ENCODE results near the gene SUMF1.

Gene SUMF1

GRCh38 chr3:4466741-4467521 is at the start of gene SUMF1:
Gene SUMF1 (minus strand): TSS chr3:4467269. CDS start chr3:4467245, 24 bp downstream.
- peak; percentile 54 for DNase-seq

DNA sequence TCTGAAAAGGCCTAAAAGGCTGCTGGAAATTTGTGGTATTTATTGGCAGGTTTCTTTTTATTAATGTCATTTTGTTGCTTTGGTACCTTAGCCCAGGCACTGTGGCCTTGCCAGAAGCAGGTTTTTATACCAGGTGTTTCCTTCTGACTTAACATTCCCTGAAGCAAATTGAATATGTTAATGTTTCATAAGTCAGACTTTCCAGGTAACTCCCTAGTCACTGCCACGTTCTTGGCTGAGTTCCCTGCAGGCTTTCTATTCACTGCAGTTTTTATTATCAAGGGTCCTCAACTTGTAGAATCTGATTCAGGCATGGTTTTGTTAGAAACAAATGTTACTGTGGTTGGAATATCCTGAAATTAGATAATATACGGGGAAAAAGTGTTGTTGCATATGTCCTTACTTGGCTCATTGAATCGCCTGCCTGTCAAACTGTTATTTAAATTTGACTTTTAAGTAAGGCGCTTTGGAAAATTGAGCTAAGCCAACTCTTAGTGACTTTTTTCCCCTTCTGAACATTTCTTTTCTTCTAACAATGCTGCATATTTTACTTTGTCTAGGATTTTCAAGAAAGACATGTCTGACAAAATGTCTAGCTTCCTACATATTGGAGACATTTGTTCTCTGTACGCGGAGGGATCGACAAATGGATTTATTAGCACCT is 49.0 kb upstream of the SUMF1 start:
- DNase-seq: no peak

DNA sequence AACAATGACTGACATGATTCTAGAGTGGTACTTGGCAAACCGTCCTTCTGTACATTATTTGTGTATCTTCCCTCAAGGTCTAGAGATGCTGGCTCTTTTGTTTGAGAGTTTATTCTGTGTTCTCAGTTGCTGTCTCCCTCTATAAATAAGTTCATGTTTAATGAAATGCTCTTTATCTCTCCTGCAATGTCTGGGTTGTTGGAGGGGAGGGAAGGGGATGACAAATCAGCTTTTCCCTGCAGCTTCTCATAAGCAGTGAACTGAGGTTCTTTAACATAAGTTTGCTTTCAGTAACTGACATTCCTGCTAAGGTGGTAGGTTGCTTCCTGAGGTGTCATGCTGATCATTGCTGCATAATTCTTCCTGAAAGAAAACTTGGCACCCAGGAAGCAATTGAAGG is 47.8 kb upstream of the SUMF1 start:
- no peak for DNase-seq

DNA sequence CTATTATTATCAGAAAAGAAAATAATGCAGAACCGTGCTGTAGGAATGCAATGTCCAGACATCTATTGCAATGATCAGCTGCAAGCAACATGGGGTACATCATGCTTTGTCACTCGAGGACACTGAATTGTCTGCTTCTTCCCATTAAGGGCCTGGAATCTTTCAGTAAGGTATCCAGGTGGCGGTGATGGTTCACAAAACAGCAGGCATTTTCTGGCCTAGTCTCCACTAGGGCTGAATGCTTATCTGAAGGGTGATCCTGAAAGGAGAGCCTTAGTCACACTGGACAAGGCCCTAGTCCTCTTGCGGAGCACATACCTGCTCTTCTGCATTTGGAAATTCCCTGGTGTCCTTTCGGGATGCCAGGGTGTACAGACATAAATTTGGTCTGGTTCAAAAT is 47.3 kb upstream of the SUMF1 start:
- DNase-seq: no peak

DNA sequence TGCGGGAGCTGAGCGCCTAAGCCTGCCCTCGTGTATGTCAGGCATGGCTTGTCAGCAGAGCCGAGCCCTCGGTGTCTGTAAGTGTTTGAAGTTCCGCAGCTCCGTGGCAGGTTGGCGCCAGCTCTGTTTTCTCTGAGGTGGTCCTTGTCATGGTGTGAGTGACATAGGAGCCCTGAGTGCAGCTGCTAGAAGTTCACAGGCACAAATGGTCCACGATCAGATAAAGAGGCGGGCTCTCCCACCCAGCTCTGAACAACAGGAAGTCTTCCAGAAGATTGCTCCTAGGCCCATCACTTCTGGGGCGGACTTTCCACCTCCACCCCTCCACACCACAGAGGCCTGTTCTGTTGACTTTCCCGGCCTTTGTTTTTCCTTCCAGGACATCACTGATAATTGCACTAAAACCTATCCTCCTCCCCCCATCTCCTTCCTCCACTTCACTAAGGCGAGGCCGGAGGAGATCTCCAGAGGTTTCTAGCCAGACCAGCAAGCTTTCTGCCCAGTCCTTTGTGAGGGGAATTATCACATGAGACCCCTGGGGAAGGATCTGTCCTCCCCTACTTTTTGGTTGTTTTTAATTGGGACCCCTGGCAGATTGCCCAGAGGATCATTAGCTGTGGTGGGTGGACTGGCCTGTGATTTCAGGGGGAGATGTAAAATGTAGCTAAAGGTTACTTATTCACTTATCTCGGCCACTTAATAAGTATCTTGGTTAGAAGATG is 46.0 kb upstream of the SUMF1 start:
- DNase-seq: no peak

DNA sequence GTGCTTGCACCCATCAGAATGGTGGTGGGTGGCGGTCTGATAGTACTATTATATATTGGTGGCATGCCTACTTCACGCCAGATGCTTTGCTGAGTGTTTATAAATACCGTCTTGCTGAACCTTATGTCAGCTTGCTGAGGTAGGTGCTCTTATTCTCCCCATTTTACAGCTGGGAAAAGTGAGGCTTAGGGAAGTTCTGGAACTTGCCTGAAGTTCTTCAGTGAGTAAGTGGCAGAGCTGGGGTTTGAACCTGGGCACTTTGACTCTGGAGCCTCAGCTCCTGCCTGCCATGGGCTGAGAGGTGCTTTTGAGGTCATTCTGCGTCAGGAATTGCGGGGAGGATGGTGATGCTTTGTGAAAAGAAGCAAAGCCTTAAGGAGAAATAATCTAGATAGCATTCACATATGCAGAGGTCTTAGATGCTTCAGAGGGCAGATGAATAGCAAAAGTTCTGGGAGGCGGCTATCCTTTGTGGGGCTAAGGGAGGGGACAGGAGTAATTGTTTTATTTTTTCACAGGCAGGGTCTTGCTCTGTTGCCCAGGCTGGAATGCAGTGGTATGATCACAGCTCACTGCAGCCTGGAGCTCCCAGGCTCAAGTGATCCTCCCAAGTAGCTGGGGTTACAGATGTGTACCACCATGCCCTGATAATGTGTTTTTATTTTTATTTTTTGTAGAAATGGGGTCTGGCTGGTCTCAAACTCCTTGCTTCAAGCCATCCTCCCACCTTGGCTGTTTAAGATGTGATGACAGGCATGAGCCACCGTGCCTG is 44.6 kb upstream of the SUMF1 start:
- DNase-seq: no peak

DNA sequence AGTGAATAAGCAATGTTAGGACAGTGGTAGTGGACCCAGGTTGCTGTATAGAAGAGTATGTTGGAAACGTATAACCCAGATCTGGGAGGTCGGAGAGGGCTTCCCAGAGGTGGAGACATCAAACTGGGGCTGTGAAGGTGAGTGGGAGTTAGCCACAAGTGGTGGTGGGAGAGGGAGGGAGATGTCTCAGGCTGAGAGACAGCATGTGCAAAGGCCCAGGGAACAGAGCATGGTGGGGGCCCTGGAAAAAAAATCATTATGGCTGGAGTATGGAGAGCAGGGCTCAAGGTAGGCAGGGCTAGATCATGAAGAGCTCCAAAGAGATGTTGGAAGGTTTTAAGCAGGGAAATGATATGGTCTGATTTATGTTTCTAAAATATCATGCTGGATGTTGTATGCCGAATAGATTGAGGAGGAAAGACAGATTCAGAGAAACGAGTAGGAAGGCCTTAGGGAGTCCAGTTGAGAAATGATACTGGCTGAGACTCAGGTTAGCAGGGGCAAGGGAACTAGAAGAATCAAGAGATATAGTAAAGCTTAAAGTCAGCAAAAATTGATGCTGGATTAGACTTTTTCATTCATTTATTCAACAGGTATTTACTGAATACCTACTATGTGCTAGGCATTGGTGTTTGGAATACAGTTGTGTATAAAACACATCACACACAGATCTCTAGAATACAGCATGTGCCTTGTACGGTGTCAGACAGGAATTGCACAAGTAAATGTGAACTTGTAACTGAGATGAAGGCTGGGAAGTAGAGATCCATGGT is 43.1 kb upstream of the SUMF1 start:
- DNase-seq: no peak

DNA sequence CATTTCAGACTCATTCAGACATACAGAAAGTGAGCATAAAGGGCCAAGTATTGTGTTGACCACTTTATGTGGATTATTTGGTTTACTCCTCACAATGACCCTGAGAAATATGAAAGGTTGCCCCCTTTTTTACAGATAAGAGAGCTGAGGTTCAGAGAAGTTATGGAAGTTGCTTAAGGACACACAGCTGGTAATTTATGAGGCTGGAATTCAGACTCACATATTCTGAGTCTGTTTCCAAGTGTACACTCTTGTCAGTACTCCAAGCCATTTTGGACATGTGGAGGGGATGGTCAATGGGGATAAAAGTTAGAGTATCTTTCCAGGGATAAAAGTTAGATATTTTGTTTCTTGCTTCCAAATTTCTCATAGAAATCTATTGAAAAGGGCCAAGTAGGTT is 42.0 kb upstream of the SUMF1 start:
- no peak for DNase-seq

GRCh38 chr3:4508048-4508981 is 41.2 kb upstream of the SUMF1 start:
- DNase-seq: no peak

DNA sequence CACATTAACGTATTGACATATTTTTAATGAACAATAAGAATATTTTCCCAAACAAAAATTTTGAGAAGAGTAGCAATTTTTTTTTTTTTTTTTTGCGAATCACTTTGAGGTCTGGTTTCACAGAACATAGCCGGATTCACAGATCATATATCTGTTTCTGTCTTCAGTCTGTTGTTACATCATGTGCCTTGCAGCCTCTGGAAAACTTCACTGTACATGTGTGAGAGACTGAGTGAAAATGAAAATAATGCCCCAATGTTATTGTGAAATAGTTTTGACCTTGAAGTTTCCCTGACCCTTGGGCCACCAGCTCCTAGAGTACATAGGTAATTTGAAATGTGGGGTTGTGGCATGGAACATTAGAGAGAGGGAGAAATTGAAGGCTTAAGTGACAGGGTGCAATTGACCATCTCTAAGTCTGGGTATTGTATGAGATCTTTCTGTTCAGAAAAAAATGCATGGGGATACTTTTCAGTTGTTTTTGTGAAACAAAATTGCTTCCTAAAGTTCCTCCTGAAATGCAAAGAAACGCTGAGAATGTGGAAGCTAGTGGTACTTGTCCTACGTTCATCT is 40.0 kb upstream of the SUMF1 start:
- no peak for DNase-seq

DNA sequence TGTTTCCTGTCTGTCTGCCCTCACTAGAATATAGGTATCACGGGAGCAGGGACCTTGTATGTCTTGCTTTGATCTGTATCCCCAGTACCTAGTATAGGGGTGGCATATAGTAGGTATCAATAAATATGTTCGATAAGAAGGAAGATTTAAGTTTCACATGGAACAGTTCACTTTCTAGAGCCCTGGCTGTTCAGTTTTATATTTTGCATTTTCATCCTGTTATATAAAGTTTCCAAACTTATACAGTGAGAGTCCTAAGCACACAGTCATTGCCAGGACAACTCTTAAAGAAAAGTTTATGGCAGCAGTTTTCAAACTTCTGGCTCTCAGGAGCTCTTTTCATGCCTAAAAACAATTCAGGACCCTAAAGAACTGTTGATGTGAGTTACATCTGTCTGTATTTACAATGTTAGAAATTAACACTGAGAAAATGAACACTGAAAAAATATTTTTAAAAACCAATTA is 39.5 kb upstream of the SUMF1 start:
- DNase-seq: no peak

DNA sequence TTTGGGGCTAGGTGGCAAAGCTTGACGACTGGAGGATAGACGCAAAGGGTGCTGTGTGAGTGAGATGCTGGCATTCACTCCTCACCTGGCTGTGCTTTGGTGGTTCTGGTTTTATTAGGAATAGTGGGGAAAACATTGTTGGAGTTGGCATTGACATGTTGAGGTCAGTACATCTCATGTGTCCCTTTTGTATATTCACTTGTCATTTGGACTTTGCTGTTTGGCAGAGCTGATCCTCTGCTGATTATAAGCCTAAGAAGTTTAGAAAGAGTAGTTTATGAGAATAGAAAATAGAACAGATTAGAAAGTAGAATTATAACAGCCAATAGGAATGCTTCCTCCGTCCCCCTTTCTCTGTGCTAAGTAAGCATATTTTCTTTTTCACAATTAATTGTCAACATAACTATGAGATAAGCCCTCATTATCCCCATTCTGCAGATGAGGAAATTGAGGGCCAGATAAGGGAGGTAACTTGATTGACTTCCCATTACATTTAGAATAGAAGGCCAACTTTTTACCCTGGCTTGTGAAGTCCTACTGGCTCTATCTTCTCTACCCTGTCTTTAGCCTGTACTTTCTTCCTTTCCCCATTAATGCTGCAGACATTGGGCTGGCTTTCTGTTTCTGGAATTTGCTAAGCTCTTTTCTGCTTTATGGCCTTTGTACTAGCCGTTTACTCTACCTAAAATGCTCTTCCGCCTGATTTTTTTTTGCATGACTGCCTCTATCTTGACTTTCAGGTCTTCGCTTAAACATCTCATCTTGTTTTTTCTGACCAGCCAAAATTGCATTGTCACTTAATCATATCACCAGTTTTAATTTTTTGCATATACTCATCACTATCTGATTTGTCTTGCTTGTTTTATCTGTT is 38.9 kb upstream of the SUMF1 start:
- no peak for DNase-seq

- DNase-seq: no peak
These were observed 37.5 kb upstream of the SUMF1 start for GRCh38 chr3:4504340-4505261.

DNA sequence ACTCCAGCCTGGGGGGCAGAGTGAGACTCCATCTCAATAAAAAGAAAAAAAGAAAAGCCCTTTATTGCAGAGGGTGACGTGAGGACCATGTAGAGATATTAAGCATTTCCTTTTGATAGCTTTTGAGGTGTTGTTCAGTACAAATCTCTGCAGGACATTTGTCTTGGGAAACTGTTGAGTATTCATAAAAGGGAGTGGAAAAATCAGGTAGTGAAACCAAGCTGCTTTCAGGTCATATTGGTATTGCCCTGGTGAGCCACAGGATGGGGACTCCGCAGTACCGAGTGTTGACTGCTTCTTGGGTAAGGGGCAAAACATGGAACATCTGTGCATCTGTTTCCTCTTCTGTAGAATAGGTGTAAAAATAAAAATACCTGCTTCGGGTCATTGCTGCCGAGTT is 36.0 kb upstream of the SUMF1 start:
- no peak for DNase-seq

DNA sequence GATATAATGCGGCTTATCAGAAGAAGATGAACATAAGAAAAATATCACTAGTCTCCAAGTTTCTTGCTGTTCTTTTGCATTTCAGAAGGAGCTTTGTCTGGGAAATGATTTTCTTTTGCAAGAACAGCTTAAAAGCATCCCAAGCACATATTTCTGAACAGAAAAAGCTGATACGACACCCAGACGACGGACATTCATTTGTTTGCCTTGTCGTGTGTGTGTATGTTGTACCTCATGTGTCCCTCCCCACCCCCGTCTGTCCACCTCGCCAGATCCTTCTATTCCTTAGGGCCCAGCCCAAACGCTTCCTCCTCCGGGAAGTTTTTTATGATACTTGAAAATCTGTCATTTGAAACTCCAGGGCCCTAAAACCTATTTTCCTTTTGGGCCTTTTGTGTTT is 34.9 kb upstream of the SUMF1 start:
- no peak for DNase-seq

- no peak for DNase-seq
These were observed 34.4 kb upstream of the SUMF1 start for GRCh38 chr3:4501437-4501836.

GRCh38 chr3:4498446-4498845 is 31.4 kb upstream of the SUMF1 start:
- DNase-seq: no peak

DNA sequence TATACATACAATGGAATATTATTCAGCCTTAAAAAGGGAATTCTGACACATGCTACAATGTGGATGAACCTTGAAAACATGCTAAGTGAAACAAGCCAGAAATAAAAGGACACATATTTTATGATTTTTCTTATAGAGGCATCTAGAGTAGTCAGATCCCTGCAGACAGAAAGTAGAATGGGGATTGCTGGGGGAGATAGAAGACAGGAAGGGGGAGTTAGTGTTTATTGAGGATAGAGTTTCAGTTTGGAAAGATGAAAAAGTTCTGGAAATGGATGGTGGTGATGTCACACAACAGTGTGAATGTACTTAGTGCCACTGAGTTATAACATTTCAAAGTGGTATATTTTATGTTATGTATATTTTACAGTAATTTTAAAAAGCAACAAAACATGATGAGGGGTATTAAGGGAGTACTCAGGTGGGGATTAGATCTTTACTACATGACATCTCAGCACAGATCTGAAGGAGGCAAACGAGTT is 30.8 kb upstream of the SUMF1 start:
- DNase-seq: no peak

Measured in activated CD4-positive, alpha-beta T cell treated with anti-CD3 and anti-CD28 coated beads for 1 hour (primary cell).